Inflammatory macrophage treated with lipopolysaccharide for 1 hour (primary cell): ENCODE data around the gene SFRP4.
A peak's percentile ranks its signal among the peaks of the same experiment; 100 is the strongest.

ENCODE experiments used
- DNase-seq, 2 donors: peaks; one replicate each; pipeline ENCODE4 v3.0.0-alpha.2; 2020 to 2022

The SFRP4 gene

GRCh38 chr7:37924491-37925041 lies 7.9 kb upstream of the SFRP4 start:
- no peak for DNase-seq

GRCh38 chr7:37923996-37924395 lies 7.4 kb upstream of the SFRP4 start:
- DNase-seq: no peak

- DNase-seq: no peak
These were observed 5.3 kb upstream of the SFRP4 start for GRCh38 chr7:37921876-37922275.

- peak; percentile 10 to 11 for DNase-seq
These were observed 4.5 kb upstream of the SFRP4 start for GRCh38 chr7:37920849-37921805.

GRCh38 chr7:37920305-37920848 lies 3.8 kb upstream of the SFRP4 start, which contains the start of gene EPDR1:
EPDR1 (plus strand) TSS chr7:37920640; CDS start chr7:37920940, 300 bp downstream.
- DNase-seq: peak; percentile 56 to 66

- no peak for DNase-seq
These were observed 1.9 kb upstream of the SFRP4 start for GRCh38 chr7:37918526-37918925.

- no peak for DNase-seq
These were observed 472 bp downstream of the SFRP4 start for GRCh38 chr7:37916017-37916672.

- DNase-seq: peak; percentile 29 to 63
These were observed 1.2 kb downstream of the SFRP4 start for GRCh38 chr7:37915438-37915837.

GRCh38 chr7:37912756-37913155 lies 3.9 kb downstream of the SFRP4 start:
- no peak for DNase-seq

- no peak for DNase-seq
These were observed 8.3 kb downstream of the SFRP4 start for GRCh38 chr7:37908221-37908788.

GRCh38 chr7:37901890-37902524 lies 14.6 kb downstream of the SFRP4 start:
- no peak for DNase-seq

GRCh38 chr7:37901236-37901827 lies 15.3 kb downstream of the SFRP4 start:
- peak; percentile 10 to 60 for DNase-seq

GRCh38 chr7:37899712-37900247 lies 16.8 kb downstream of the SFRP4 start:
- no peak for DNase-seq

GRCh38 chr7:37894671-37895070 lies 21.9 kb downstream of the SFRP4 start:
- DNase-seq: no peak

GRCh38 chr7:37893359-37893758 lies 23.3 kb downstream of the SFRP4 start:
- no peak for DNase-seq

GRCh38 chr7:37882086-37882485 lies 34.5 kb downstream of the SFRP4 start:
- no peak for DNase-seq
